Measurements from ENCODE around the gene MMP20.

DNA sequence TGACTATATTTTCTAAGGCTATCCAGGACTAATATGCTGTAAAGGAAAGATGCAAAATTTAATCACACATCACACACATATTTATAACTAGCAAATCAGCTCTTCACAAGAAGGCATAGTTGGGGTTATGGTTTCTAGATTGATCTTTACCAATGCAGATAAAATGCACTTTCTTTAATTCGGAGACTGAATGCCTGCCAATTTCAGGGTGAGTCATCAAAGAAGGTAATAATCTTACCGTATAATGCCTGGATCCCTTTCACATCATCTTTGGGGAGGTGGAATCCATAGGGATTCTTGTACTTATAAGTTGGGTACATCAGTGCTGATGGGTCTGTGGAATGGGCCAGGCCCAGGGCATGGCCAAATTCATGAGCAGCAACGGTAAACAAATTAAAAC is 16.4 kb downstream of the MMP20 start:
- TF ChIP-seq, protein P1, sequence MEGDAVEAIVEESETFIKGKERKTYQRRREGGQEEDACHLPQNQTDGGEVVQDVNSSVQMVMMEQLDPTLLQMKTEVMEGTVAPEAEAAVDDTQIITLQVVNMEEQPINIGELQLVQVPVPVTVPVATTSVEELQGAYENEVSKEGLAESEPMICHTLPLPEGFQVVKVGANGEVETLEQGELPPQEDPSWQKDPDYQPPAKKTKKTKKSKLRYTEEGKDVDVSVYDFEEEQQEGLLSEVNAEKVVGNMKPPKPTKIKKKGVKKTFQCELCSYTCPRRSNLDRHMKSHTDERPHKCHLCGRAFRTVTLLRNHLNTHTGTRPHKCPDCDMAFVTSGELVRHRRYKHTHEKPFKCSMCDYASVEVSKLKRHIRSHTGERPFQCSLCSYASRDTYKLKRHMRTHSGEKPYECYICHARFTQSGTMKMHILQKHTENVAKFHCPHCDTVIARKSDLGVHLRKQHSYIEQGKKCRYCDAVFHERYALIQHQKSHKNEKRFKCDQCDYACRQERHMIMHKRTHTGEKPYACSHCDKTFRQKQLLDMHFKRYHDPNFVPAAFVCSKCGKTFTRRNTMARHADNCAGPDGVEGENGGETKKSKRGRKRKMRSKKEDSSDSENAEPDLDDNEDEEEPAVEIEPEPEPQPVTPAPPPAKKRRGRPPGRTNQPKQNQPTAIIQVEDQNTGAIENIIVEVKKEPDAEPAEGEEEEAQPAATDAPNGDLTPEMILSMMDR (conservative IDR thresholded peaks at IDR 0.05; ENCODE audit: low read depth in 2 of 2) = no peak
- TF ChIP-seq EZH2phosphoT487 (IDR thresholded peaks at IDR 0.05; ENCODE audit: unreplicated experiment) (no peak), EZH2 (IDR thresholded peaks at IDR 0.05; ENCODE audit: low read depth, unreplicated experiment) (no peak), JUNB (IDR thresholded peaks at IDR 0.05; ENCODE audit: unreplicated experiment) (no peak), POLR2AphosphoS5 (IDR thresholded peaks at IDR 0.05; ENCODE audit: low read depth) (no peak), CREB1 (CRISPR knock-in tag; IDR thresholded peaks at IDR 0.05; ENCODE audit: low read depth) (no peak), ZNF114 (CRISPR knock-in tag; IDR thresholded peaks at IDR 0.05) (no peak), NANOG (IDR thresholded peaks at IDR 0.05; ENCODE audit: borderline replicate concordance) (no peak), STAT1 (IDR thresholded peaks at IDR 0.05; ENCODE audit: unreplicated experiment) (no peak)
- TF ChIP-seq, protein P2, sequence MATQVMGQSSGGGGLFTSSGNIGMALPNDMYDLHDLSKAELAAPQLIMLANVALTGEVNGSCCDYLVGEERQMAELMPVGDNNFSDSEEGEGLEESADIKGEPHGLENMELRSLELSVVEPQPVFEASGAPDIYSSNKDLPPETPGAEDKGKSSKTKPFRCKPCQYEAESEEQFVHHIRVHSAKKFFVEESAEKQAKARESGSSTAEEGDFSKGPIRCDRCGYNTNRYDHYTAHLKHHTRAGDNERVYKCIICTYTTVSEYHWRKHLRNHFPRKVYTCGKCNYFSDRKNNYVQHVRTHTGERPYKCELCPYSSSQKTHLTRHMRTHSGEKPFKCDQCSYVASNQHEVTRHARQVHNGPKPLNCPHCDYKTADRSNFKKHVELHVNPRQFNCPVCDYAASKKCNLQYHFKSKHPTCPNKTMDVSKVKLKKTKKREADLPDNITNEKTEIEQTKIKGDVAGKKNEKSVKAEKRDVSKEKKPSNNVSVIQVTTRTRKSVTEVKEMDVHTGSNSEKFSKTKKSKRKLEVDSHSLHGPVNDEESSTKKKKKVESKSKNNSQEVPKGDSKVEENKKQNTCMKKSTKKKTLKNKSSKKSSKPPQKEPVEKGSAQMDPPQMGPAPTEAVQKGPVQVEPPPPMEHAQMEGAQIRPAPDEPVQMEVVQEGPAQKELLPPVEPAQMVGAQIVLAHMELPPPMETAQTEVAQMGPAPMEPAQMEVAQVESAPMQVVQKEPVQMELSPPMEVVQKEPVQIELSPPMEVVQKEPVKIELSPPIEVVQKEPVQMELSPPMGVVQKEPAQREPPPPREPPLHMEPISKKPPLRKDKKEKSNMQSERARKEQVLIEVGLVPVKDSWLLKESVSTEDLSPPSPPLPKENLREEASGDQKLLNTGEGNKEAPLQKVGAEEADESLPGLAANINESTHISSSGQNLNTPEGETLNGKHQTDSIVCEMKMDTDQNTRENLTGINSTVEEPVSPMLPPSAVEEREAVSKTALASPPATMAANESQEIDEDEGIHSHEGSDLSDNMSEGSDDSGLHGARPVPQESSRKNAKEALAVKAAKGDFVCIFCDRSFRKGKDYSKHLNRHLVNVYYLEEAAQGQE (IDR thresholded peaks at IDR 0.05; ENCODE audit: unreplicated experiment) = no peak
- TF ChIP-seq, protein P3, sequence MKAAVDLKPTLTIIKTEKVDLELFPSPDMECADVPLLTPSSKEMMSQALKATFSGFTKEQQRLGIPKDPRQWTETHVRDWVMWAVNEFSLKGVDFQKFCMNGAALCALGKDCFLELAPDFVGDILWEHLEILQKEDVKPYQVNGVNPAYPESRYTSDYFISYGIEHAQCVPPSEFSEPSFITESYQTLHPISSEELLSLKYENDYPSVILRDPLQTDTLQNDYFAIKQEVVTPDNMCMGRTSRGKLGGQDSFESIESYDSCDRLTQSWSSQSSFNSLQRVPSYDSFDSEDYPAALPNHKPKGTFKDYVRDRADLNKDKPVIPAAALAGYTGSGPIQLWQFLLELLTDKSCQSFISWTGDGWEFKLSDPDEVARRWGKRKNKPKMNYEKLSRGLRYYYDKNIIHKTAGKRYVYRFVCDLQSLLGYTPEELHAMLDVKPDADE (IDR thresholded peaks at IDR 0.05) = no peak
